WERI-Rb-1 (cell line): ENCODE data around the gene HACD3.

Source experiments
- DNase-seq: peaks from one replicate; pipeline ENCODE4 v3.0.0-alpha.2; 2020
- H3K27ac ChIP-seq: fragments of 250-450 bp; sonication (Bioruptor Pico); 2 replicates; pipeline ENCODE4 v1.5.1; 2020; ENCODE audit warnings: mild to moderate bottlenecking, moderate library complexity
- H3K27me3 ChIP-seq: fragments of 250-450 bp; sonication (Bioruptor Pico); 2 replicates; pipeline ENCODE4 v1.5.1; 2021; ENCODE audit warnings: mild to moderate bottlenecking, low read depth, moderate library complexity; ENCODE audit not compliant: insufficient read depth, severe bottlenecking
- H3K36me3 ChIP-seq: fragments of 250-450 bp; sonication (Bioruptor Pico); 2 replicates; pipeline ENCODE4 v1.5.1; 2020; ENCODE audit warnings: mild to moderate bottlenecking, moderate library complexity
- H3K4me3 ChIP-seq: 2 replicates; pipeline ENCODE4 v1.5.1; 2011; ENCODE audit warnings: low read depth, mild to moderate bottlenecking, control low read depth, low read length
- H3K9me3 ChIP-seq: fragments of 250-450 bp; sonication (Bioruptor Pico); 2 replicates; pipeline ENCODE4 v1.5.1; 2021; ENCODE audit warnings: mild to moderate bottlenecking, moderate library complexity; ENCODE audit not compliant: severe bottlenecking
- TF ChIP-seq, protein P1 (sequence below): IDR thresholded peaks from 2 replicates; pipeline ENCODE4 v1.5.1; 2011; ENCODE audit warnings: low read depth, mild to moderate bottlenecking, control low read depth, inconsistent platforms, low read length

Gene HACD3

DNA sequence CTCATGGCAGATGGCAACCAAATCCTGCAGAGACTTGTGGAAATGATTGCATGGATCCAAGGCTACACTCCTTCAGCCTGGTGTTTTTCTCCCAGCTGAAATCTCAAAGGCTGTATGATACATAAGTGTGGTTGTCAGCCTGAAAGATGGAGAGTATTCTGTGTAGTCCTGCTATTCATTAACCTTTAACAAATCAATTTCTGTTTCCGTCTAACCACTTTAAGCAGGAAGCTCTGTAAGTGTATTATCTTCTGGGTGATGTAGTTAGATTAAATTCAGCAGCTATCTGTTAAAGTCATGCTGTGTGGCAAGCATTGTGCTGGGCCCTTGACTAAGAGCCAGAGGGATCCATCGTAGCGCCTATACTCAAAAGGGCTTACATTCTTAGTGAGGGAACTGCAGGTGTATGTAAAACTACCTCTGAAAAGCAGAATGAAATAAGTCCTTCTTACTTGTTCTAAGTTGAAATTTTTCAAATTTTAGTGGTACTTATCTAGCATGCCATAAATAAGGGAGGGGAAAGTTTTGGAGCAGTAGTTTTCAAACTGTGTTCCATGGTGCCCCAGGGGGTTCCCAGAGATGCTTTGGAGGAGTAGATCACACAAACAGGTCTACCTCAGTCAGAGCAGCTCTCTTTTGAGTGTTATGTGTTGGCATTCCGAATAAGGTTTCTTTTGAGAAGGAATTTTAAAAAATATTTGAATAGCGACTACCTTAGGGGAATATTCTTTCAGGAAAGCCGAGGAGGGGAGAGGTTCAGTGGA lies 28.9 kb downstream of the HACD3 start:
- DNase-seq: no peak
- Histone ChIP-seq H3K36me3 (peaks cover 94% of the 10 kb centered on the region), H3K27ac (no peak overlapping the region)

GRCh38 chr15:65559941-65560340 lies 29.7 kb downstream of the HACD3 start:
- Histone ChIP-seq H3K36me3 (peaks cover 94% of the 10 kb centered on the region), H3K27me3 (no peaks in the 10 kb centered on the region), H3K4me3 (no peak overlapping the region), H3K9me3 (no peaks in the 10 kb centered on the region), H3K27ac (no peak overlapping the region)
- TF ChIP-seq, protein P1, sequence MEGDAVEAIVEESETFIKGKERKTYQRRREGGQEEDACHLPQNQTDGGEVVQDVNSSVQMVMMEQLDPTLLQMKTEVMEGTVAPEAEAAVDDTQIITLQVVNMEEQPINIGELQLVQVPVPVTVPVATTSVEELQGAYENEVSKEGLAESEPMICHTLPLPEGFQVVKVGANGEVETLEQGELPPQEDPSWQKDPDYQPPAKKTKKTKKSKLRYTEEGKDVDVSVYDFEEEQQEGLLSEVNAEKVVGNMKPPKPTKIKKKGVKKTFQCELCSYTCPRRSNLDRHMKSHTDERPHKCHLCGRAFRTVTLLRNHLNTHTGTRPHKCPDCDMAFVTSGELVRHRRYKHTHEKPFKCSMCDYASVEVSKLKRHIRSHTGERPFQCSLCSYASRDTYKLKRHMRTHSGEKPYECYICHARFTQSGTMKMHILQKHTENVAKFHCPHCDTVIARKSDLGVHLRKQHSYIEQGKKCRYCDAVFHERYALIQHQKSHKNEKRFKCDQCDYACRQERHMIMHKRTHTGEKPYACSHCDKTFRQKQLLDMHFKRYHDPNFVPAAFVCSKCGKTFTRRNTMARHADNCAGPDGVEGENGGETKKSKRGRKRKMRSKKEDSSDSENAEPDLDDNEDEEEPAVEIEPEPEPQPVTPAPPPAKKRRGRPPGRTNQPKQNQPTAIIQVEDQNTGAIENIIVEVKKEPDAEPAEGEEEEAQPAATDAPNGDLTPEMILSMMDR: no peak
- no peak for DNase-seq

More for the DNA sequence above, 28.9 kb downstream of the HACD3 start:
- TF ChIP-seq, protein P1: no peak
- Histone ChIP-seq H3K9me3 (no peaks in the 10 kb centered on the region), H3K4me3 (no peak overlapping the region), H3K27me3 (no peaks in the 10 kb centered on the region)

- no peak overlapping the region for H3K4me3 ChIP-seq
- no peak overlapping the region for H3K27ac ChIP-seq
- H3K36me3 ChIP-seq: peaks cover 94% of the 10 kb centered on the region
- no peaks in the 10 kb centered on the region for H3K9me3 ChIP-seq
- TF ChIP-seq, protein P1: no peak
- no peaks in the 10 kb centered on the region for H3K27me3 ChIP-seq
- no peak for DNase-seq
Measured at GRCh38 chr15:65561934-65562333, 31.7 kb downstream of the HACD3 start.

- Histone ChIP-seq H3K4me3 (no peak overlapping the region), H3K27ac (no peak overlapping the region), H3K36me3 (peaks cover 91% of the 10 kb centered on the region), H3K27me3 (no peaks in the 10 kb centered on the region), H3K9me3 (no peaks in the 10 kb centered on the region)
- no peak for DNase-seq
- TF ChIP-seq, protein P1: no peak
Measured at GRCh38 chr15:65569728-65570127, 39.5 kb downstream of the HACD3 start.

DNA sequence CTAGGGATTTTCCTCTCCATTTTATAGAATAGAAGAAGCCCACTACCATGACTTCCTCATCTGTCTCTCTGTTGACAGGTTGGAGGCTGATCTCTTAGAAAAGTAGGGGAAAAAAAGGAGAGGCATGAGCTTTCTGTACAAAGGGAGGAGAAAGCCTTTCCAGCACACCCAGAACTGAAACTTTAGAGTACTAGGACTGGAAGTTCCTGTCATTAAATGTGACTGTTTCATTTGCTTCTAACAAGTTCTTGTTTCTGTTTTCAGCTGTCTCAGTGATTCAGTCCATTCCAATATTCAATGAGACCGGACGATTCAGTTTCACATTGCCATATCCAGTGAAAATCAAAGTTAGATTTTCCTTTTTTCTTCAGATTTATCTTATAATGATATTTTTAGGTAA lies 41.7 kb downstream of the HACD3 start:
- DNase-seq: no peak
- Histone ChIP-seq H3K4me3 (no peak overlapping the region), H3K27ac (no peak overlapping the region), H3K27me3 (no peaks in the 10 kb centered on the region), H3K36me3 (peaks cover 87% of the 10 kb centered on the region), H3K9me3 (no peaks in the 10 kb centered on the region)
- TF ChIP-seq, protein P1: no peak

DNA sequence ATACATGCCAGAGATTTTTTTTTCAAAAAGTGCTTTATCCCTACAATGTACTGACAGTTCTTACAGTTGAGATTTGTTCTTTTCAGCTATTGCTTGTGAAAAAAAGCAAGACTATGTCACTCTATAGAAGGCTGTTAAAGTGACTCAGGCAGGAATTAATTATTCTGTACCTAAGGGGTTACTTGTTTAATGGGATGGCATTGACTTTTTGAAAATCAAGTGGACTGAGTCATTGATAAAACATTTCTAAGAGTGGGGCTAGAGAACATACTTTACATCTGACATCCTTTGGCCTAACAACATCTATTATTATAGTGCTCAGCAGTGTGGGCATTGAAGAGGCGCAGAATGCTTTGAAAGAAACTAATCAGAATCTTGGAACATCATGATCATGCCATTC lies 46.4 kb downstream of the HACD3 start:
- no peaks in the 10 kb centered on the region for H3K27me3 ChIP-seq
- no peak overlapping the region for H3K27ac ChIP-seq
- DNase-seq: no peak
- peaks cover 54% of the 10 kb centered on the region for H3K36me3 ChIP-seq
- H3K4me3 ChIP-seq: no peak overlapping the region
- TF ChIP-seq, protein P1: no peak
- H3K9me3 ChIP-seq: no peaks in the 10 kb centered on the region
